ENCODE results near the gene PLCH1.

DNA sequence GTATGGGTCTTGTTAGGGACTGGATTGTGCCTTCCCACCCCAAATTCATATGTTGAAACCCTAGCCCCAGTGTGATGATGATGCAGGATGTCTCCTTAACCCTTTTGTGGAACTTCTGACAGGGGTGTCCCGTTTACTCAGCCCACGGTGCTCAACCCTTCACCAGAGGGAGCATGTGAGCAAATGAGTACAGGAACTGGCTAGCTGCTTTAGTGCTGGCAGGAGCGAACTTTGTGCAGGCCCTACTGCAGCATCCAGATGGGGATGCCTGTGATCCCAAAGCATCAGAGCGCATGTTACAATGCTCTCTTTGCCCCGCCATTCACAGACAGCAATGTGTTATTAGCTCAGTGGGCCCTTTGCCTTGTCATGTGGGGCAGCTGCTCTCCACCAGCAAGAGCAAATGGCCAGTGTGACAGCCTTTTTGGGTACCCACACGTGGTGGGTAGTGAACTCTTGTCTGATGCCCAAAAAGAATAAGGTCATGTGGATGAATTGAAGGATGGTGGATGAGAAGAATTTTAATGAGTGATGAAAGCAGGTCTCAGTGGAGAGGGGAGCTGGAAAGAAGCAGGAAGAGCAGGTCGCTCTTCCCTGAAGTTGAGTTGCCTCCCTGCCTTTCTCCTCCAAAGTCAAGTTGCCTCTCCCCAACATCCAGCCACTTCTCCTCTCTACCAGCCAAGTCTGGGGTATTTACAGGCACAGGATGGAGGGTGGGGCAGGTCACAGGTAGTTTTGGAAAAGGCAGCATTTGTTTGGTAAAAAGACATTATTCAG is 388.1 kb downstream of the PLCH1 start:
- TF ChIP-seq POLR2A (IDR thresholded peaks at IDR 0.05; ENCODE audit: low read depth, low read length) (no peak), POLR2AphosphoS5 (IDR thresholded peaks at IDR 0.05; ENCODE audit: low read depth, low read length) (no peak), POU2F2 (IDR thresholded peaks at IDR 0.05; ENCODE audit: low read depth, low read length) (no peak), SPI1 (IDR thresholded peaks at IDR 0.05; ENCODE audit: low read depth, low read length) (no peak), PAX5 (IDR thresholded peaks at IDR 0.05; ENCODE audit: insufficient read depth, low read length, severe bottlenecking) (no peak)

All from GM12891 (cell line).